Putamen (tissue), 1 donor: ENCODE measurements around the gene FGF19.

ENCODE experiments used
- DNase-seq: peaks from one replicate; pipeline ENCODE4 v3.0.0-alpha.2; 2016; ENCODE audit warnings: low spot score

Gene FGF19

GRCh38 chr11:69703768-69704507 is at the start of gene FGF19:
Gene FGF19 (minus strand): TSS chr11:69704022. CDS start chr11:69703876, 146 bp downstream.
- no peak for DNase-seq

DNA sequence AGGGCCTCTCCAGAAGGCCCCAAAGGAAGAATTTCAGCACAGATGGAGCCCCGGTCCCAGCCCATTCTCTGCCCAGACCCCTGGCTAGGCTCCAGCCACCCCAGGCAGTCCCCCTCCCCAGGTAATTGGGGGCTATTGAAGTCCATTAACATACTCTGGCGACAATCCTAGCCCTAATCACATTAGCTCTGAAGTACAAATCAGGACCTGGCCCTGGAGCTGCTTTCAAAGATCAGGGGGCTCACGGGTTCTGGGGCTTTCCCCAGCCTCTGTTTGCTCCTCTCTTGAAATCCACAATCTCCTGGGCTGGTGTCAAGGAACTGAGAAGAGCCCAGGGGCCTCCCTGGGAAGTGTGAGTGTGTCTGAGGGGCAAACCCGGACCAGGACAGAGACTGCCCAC is 49.1 kb upstream of the FGF19 start:
- no peak for DNase-seq

GRCh38 chr11:69750875-69751597 is 47.2 kb upstream of the FGF19 start:
- DNase-seq: no peak

DNA sequence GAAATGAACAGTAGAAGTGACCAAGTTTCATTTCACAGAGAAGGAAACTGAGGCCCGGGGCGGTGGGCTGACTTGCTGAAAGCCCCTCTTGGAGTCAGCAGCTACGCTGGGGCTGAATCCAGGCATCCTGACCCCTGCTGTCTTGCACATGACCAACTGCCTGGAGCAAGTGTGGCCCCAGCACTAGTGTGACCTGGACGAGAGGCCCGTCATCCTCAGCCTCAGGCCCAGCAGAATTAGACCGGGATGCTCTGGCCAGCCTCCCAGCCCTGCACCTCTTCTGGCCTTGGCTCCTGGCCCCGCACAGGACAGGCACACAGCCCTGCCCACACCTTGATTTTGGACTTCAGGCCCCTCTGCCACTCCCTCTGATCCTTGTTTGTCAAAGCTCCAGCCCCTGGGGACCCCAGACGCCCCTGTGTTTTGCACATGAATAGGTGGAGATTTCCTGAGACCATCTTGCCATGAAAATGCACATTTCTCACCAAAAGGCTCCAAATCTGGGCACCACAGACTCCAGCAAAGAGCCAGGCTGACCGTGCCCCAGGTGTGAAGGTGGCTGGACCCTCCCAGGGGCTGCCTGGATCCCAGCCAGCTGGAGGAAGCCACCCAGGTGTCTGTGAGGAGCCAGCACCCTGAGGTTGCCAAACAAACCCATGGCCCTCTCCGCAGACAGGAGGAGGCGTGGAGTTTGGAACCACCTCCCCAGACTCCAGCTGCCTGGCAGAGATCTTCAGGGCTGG is 46.5 kb upstream of the FGF19 start:
- DNase-seq: no peak

DNA sequence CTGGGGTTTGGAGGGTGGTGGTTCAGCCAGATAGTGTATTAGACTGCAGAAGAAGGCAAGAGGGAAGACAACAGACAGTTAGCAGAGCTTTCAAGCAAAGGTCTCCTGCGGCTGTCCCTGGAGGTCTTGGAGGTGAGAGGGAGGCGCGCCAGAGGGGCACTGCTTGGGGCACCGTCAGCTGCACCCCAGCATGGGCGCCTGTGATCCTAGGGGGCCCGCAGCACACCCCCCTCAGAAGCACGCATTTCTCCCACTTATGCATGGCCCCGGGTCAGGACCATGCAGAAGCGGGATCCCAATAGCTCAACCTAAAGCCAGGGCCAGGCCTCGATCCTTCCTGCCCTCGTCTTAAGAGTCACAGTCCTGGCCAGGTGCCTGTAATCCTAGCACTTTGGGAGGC is 44.8 kb upstream of the FGF19 start:
- DNase-seq: no peak

DNA sequence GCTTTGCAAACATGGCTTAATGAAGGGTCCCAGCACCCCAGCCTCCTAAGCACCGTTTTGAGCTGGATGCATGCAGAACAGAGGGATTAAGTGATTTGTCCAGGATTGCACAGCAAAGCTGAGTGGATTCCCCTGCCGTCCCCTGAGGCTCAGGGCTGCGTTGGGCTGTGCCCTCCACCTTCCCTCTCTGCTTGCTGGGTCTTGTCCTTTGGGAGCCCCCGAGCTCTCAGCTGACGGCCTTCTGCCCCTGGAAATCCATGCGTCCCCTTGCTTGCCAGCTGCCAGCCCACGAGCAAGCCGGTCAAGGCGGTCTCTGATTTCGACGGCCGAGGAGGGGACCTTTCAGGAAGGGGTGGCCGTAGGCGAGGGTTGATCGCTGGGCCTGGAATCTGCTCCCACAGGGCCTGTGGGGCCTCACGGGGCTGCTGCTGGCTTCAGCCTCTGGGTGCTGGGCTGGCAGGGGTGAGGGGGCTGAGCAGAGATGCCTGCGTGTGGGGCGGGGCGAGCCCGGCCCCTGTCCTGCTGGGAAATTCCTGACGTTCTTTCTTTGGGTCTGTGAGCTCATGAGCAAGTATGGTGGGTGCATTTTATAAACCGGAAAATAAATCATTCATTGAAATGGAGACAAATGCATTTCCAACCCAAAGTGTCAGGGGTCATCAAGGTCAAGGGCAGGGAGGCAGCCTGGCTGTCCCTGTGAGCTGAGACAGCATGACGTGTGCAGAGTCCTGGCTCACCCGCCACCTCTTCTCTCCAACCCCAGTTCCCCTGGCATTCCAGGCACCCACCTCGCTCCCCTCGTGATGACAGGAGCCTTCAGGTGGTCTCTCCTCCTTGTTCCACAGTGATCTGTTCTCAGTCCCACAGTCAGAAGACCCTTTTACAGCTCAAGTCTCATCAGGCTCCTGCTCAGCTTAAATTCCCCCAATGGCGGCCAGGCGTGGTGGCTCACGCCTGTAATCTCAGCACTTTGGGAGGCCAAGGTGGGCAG is 43.2 kb upstream of the FGF19 start:
- DNase-seq: no peak

DNA sequence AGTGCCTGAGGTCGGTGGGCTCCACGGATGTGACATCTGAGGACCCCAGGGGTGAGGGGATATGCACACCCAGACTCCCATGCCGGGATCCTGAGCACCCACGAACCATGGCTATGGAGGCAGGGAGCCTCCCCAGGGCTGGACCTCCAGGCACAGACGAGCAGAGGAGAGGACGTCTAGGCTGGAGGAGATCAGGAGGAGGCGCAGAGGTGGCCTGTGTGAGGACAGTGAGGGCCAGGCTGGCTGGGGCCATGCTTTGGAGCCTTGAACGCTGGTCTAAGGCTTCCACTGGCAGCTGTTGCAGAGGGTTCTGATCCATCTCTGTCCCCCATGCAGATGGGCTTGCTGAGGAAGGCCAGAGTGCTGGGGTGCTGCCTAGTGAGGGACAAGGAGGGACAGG is 42.3 kb upstream of the FGF19 start:
- DNase-seq: no peak

DNA sequence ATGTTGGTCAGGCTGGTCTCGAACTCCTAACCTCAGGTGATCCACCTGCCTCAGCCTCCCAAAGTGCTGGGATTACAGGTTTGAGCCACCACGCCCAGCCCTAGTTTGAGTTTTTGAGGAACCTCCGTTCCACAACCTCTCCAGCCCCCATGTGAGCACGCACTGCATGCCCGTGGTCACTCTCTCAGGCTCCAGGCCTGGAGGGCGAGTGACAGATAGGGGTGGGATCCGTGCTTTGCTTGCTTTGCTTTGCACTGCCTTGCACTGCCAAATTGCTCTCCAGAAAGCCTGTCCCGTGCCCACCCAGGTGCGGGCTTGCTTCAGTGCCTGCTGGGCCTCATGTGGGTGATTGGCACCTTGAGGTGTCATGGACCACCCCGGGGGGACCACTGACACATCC is 41.4 kb upstream of the FGF19 start:
- no peak for DNase-seq

DNA sequence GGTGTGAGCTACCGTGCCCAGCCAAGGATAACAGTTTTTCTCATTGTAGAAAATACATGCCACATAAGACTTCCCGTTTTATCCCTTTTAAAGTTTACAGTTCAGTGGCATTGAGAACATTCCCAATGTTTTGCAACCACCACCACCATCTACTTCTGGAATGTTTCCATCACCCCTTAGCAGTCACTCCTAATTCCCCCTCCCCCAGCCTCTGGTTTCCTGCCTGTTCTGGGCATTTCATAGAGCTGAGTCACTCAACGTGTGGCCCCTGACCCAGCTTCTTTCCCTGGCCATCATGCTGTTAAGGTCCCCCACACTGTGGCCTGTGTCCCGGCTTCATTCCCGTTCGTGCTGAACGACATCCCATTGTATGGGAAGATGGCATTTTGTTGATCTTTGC is 40.6 kb upstream of the FGF19 start:
- no peak for DNase-seq

DNA sequence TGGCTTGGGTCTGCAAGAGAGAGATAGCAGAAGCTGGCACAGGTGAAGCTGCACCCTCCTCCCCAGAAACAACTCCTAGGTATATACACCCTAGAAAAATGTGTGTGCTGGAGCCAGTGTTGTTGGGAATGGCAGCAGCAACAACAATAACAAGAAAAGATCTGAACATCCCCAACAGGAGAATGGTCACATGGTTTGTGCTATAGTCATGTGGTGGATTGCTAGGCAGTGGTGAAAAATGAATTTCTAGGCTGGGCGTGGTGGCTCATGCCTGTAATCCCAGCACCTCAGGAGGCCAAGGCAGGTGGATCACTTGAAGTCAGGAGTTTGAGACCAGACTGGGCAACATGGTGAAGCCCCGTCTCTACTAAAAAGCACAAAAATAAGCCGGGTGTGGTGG is 31.0 kb upstream of the FGF19 start:
- no peak for DNase-seq

DNA sequence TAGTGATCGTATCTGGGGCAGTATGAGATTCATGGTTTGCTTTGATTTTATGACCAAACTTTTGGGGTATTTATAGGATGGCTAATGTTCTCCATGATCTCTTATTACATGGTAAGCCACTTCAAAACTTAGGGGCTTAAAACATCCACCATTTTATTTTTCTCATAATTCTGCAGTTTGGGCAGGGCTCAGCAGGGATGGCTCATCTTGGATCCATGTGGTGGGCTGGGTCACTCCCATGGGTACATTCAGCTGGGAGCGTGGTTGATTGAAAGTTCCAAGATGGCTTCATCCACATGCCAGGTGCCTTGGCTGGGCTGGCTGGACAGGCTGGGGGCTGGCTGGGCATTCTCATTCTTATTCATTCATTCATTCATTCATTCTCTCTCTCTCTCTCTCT is 30.5 kb upstream of the FGF19 start:
- no peak for DNase-seq

DNA sequence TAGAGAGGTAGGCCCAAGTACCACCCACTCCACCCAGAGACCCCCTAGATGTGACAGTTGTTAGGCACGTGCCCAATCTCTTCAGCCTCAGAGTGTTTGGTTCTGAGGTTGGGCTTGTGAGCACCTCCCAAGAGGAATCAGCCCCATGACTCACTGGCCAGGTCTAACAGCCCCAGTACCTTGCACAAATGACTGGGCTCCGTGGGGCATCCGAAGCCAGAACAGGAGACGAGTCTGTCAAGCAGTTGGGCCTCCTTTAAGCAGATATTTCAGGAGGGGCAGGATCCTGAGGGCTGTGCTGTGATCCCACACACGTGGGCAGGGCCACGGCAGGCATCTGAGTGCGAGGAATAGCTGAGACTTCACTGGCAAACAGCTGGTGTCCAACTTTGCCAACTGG is 29.1 kb upstream of the FGF19 start:
- no peak for DNase-seq

DNA sequence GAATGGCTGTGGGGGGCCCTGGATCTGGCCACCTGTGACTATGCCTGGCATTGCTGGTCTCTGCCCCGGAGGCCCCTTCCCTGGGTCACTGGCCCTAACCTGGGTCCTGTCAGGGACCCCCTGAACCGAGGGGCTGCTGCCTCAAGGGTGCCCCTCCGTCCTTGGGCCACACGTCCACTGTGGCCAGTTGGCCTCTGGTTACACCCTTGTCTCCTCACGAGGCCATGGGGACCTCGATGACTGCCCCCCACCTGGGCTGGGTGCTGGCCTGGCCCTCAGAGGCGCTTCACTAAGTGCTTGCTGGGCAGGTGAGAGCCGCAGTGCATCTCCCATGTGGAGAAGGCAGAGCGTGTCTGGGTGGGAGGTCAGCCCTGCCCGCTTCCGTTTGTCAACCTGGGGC is 27.3 kb upstream of the FGF19 start:
- DNase-seq: no peak

- DNase-seq: no peak
Observed at GRCh38 chr11:69730500-69730899, 26.7 kb upstream of the FGF19 start.

- no peak for DNase-seq
Observed at GRCh38 chr11:69729252-69729651, 25.4 kb upstream of the FGF19 start.

DNA sequence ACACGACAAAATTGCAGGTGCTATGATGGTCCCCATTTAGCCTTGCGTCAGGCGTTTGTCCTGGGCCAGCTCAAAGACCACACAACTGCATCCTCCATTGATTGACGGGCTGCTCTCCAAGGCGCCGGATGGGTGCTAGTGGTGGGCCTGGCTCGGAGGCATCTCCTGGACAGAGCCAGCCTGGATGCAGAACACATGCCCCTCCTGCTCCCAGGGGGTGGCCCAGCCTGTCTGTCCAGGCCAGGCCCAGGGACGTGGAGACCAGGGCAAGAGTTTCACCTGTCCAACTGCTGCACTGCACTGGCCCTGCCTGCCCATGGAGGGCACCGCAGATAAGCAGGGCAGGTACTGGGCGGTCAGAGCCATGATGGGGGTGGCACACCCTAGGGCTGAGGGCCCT is 23.4 kb upstream of the FGF19 start:
- DNase-seq: no peak

- no peak for DNase-seq
Observed at GRCh38 chr11:69726481-69726880, 22.7 kb upstream of the FGF19 start.

DNA sequence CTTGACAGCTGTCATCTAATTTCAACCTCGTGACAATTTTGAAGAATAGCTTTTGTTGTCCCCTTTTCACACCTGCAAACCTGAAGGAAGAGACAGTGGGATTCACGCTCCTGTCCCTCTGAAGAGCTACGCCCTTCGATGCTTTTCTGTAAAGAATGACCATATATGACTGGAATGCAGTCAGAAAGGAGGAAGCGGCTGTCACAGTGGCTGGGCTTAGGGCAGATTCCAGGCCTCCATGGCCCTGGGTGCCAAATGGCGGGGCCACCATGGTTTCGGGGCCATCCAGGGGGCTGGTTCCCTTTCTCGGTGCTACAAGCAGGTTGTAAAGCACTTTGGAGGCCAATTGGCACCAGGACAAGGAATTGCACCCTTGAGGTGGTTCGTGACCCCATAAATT is 22.2 kb upstream of the FGF19 start:
- DNase-seq: no peak

- DNase-seq: no peak
Observed at GRCh38 chr11:69721745-69722144, 17.9 kb upstream of the FGF19 start.

GRCh38 chr11:69721106-69721505 is 17.3 kb upstream of the FGF19 start:
- DNase-seq: no peak

DNA sequence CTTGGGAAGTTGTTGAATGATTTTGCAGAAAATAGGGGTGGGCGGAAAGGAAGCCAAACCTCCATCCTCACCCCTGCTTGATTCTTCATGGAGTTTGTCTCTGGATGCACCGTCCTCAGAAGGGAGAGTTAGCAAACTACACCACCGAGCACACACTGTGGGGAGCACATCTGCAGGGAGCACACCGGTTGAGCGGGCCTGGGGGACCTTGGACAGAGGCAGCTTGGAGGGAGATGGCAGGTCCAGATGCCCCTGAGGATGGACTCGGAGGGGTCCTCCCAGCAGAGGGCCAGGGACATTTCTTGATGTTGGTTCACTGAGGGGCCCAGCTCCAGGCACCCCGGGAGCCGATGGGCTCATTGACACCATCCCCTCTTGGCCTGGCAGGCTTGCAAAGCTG is 15.1 kb upstream of the FGF19 start:
- DNase-seq: no peak

GRCh38 chr11:69718147-69718546 is 14.3 kb upstream of the FGF19 start:
- DNase-seq: no peak
